Bronchial epithelial cell (primary cell): ENCODE measurements around the gene TTLL9. TPM values are rescaled to one million over a fixed set of nuclear protein-coding genes. Genes with fewer than 3 reads are reported as not detected.
"Not testable (repeated sequence)": the region's sequence is repeated elsewhere in the genome, so short reads cannot be mapped to it uniquely, and the experiment has no call there.

ENCODE experiments used
- DNase-seq: peaks from one replicate; pipeline ENCODE4 v3.0.0-alpha.2; 2010; ENCODE audit warnings: low read depth
- FAIRE-seq: peaks from 2 replicates; lab custom pipeline; 2011; peaks lifted over from hg19 to GRCh38; lab: Jason Lieb, UNC
- H3K27me3 ChIP-seq: 2 replicates; pipeline ENCODE4 v1.5.1; 2011; ENCODE audit warnings: low read length; ENCODE audit not compliant: control insufficient read depth, insufficient read depth
- H3K36me3 ChIP-seq: 2 replicates; pipeline ENCODE4 v1.5.1; 2011; ENCODE audit warnings: low read length; ENCODE audit not compliant: control insufficient read depth, insufficient read depth
- H3K4me3 ChIP-seq: 2 replicates; pipeline ENCODE4 v1.5.1; 2011; ENCODE audit warnings: mild to moderate bottlenecking, low read depth, low read length, control low read depth
- total RNA-seq: library from RNA; depleted of rRNA; stranded (reverse); fragments of >200 nt; gene quantifications from 2 replicates; pipeline ENCODE4 v1.2.1, GENCODE V29; 2014
- TF ChIP-seq, protein P1 (sequence below): IDR thresholded peaks from 2 replicates; pipeline ENCODE4 v1.5.1; 2011; ENCODE audit warnings: mild to moderate bottlenecking, moderate library complexity, low read length, control low read depth, inconsistent platforms; ENCODE audit not compliant: insufficient read depth, severe bottlenecking

Gene TTLL9
- total RNA-seq, 1 donor from 2014 or later = not detected

DNA sequence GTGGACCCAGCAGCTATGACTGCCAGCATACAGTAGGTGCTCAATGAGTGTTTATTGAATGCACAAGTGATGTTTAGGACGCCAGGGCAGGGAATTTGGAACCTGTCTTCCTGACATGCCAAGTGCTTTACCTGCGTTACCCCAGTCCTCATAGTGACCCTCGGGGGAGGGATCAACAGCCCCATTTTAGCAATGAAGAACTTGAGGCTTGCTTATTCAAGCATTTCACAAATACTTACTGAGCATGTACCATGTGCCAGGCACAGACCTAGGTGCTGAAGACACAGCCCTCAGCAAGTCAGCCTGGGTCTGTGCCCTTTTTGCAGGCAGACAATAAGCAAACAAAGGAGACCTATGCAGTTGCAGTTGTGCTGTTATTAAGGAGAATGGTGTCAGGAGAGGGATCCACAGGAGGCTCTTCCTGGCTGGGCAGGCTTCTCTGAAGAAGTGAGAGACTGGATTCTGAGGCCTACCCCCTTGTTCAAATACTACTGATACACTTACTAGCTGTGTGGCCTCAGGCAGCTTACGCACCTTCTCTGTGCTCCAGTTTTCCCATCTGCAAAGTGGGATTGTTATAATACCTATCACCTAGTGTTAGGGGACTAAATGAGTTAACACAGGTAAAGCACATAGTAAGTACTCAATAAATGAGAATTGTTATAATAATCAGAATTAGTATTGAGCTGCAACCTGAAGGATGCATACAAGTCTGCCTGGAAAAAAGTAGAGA lies 39.8 kb downstream of the TTLL9 start:
- Histone ChIP-seq H3K4me3 (no peak overlapping the region), H3K36me3 (no peaks in the 10 kb centered on the region), H3K27me3 (no peaks in the 10 kb centered on the region)
- TF ChIP-seq, protein P1, sequence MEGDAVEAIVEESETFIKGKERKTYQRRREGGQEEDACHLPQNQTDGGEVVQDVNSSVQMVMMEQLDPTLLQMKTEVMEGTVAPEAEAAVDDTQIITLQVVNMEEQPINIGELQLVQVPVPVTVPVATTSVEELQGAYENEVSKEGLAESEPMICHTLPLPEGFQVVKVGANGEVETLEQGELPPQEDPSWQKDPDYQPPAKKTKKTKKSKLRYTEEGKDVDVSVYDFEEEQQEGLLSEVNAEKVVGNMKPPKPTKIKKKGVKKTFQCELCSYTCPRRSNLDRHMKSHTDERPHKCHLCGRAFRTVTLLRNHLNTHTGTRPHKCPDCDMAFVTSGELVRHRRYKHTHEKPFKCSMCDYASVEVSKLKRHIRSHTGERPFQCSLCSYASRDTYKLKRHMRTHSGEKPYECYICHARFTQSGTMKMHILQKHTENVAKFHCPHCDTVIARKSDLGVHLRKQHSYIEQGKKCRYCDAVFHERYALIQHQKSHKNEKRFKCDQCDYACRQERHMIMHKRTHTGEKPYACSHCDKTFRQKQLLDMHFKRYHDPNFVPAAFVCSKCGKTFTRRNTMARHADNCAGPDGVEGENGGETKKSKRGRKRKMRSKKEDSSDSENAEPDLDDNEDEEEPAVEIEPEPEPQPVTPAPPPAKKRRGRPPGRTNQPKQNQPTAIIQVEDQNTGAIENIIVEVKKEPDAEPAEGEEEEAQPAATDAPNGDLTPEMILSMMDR = no peak
- FAIRE-seq (no peak), DNase-seq (no peak)

DNA sequence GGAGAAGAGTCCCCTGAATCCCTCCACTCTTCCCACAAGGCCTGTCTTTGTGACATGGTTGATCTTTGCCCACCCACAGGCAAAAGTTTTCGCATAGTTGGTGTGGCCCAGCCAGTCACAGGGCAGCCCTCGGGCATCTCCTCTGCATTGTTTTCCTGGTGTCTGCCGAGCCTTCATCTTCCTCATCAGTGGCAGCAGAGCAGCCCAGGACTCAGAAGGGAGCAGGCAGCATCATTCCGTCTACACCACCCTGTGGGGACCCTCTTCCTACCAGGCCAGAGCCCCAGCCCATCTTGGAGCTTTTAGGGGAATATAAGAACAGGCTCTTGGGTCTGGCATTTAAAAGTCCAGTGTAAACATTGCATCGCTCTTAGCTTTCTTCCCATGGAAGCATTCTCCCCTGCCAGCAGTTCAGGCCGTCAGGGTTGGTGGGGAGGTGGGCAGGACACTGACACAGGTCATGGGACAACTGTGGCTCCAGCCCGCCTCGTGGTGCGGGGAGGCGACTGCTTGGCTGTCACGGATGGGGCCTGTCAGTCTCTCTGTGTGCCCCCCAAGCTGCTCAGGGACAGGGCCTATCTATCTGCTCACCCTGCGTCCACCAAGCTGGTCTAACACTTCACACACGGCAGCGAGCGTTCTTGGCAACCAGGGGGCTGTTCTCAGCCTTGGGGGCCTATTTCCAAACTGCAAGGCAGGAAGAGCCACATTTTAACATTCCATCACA lies 43.2 kb downstream of the TTLL9 start:
- TF ChIP-seq, protein P1 = no peak
- FAIRE-seq (no peak), DNase-seq (no peak)
- no peaks in the 10 kb centered on the region for H3K27me3 ChIP-seq
- no peaks in the 10 kb centered on the region for H3K36me3 ChIP-seq
- H3K4me3 ChIP-seq = no peak overlapping the region

DNA sequence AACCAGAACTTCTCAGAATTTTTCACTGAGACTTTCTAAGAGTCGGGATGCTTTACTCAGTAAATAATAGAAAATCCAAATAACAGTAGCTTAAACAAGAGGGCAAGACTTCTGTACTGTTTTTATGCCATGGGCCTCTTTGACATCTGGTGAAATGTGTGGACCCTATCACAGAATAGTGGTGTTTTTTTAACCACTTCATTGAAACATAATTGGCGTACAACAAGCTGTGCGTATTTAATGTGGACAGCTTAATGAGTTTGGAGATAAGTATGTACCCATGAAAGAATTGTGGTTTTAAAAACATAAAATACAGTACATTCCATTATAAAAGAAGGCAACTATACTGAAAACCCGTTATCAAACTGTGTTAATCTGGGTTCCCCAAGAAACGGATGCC lies 43.7 kb downstream of the TTLL9 start:
- TF ChIP-seq, protein P1 = no peak
- H3K27me3 ChIP-seq = no peaks in the 10 kb centered on the region
- H3K36me3 ChIP-seq = no peaks in the 10 kb centered on the region
- FAIRE-seq (no peak), DNase-seq (no peak)
- H3K4me3 ChIP-seq = no peak overlapping the region

DNA sequence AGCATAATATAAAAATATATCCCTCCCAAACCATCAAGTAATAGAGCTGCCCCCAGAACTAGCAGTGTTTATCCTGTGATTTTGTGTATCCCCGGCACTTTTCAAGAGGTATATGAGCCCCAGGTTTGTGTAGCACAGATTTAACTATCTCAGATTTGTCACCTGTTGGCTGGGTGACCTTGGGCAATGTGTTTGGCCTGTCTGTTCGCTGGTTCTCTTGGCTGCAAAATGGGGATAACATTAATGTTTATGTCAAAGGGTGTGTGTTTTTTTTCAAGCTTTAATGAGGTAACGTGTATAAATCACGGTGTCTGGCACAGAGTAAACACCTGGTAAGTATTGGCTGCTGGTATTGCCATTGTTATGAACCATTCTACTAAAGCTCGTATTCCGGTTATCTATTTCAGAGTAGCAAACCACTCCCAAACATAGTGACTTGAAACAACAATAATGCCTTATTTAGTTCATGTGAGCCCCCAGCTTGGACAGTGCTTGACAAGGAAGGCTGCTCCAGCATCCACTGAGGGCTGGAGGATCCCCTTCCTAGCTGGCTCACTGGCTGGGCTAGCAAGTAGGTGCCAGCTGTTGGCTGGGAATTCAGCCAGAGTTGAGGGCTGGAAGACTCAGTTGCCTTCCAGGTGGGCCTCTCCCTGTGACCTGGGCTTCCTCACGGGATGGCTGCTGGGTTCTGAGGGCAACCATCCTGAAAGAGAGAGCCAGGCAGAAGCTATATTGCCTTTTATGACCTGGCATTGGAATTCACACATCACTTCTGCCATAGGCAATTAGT lies 45.3 kb downstream of the TTLL9 start:
- Histone ChIP-seq H3K27me3 (no peaks in the 10 kb centered on the region), H3K4me3 (no peak overlapping the region), H3K36me3 (no peaks in the 10 kb centered on the region)
- TF ChIP-seq, protein P1 = no peak
- DNase-seq = no peak
- FAIRE-seq = no peak

DNA sequence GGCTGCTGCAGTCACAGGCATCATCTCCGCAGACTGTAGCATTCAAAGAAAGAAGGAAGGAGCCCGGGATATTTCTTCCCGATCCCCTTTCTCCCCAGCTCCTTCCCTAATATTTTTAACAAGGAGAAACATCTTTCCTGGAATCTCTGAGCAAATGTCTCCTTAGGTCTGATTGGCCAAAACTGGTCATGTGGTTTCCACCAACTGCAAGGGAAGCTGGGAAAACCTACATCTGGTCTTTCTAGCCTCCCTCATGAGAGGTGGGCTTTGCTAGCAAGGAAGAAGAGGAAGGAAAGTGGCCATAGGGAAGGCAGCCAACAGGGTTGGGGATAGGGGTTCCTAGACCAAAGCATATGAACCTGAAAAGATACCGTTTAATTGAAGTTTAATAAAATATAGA lies 46.3 kb downstream of the TTLL9 start:
- no peak for FAIRE-seq
- no peak for DNase-seq
- no peaks in the 10 kb centered on the region for H3K27me3 ChIP-seq

DNA sequence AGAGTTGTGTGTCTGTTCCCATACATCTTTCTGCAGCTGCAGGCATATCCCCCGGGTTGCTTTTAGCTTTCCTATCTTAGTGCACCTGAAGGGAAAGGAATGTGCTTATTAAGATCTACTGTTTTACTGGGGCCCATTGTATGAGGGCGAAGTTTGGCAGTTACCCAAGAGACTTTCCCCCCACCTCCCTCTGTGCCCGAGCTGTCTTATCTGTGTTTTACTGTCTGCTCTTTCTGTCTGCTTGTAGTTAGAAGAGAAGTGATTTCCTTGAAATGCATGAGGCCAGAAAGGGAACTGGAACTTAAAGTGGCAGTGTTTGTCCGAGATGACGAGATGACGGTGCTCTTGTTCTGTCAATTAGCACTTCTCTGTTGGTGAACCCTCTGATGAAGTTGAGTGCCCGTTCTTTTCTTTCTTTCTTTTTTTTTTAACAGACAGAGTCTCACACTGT lies 47.6 kb downstream of the TTLL9 start:
- H3K4me3 ChIP-seq, H3K27me3 ChIP-seq, H3K36me3 ChIP-seq, FAIRE-seq, DNase-seq: not testable (repeated sequence)

More for the DNA sequence above, 46.3 kb downstream of the TTLL9 start:
- TF ChIP-seq, protein P1 = no peak
- H3K36me3 ChIP-seq = no peaks in the 10 kb centered on the region
- no peak overlapping the region for H3K4me3 ChIP-seq
